HEK293 (cell line): ENCODE data around the gene CACNA2D3.

Experiments
- BCL6B ChIP-seq: fragments of 450-650 bp; formaldehyde crosslinking; IDR thresholded peaks from 2 replicates; pipeline ENCODE4 v1.5.1; 2017; ENCODE audit warnings: missing biosample characterization, missing genetic modification characterization
- CTCF ChIP-seq: fragments of 450-650 bp; formaldehyde crosslinking; IDR thresholded peaks from 2 replicates; pipeline ENCODE4 v1.5.1; 2016; ENCODE audit warnings: missing biosample characterization, missing genetic modification characterization
- SP2 ChIP-seq: fragments of 450-650 bp; formaldehyde crosslinking; IDR thresholded peaks from 2 replicates; pipeline ENCODE4 v1.5.1; 2016; ENCODE audit warnings: missing biosample characterization, missing genetic modification characterization
- ZNF16 ChIP-seq: fragments of 450-650 bp; formaldehyde crosslinking; IDR thresholded peaks from 2 replicates; pipeline ENCODE4 v1.5.1; 2016; ENCODE audit warnings: low read depth, missing biosample characterization, missing genetic modification characterization
- ZNF175 ChIP-seq: fragments of 450-650 bp; formaldehyde crosslinking; IDR thresholded peaks from 2 replicates; pipeline ENCODE4 v1.5.1; 2016; ENCODE audit warnings: missing biosample characterization, missing genetic modification characterization
- ZNF830 ChIP-seq: fragments of 450-650 bp; IDR thresholded peaks from 2 replicates; pipeline ENCODE4 v1.5.0; 2018; ENCODE audit warnings: missing biosample characterization, missing genetic modification characterization, low read depth, mild to moderate bottlenecking, moderate library complexity
- TF ChIP-seq, protein P1 (sequence below): fragments of 450-650 bp; formaldehyde crosslinking; IDR thresholded peaks from 2 replicates; pipeline ENCODE4 v1.5.1; 2016; ENCODE audit warnings: missing biosample characterization, missing genetic modification characterization, low read depth
- TF ChIP-seq, protein P2 (sequence below): fragments of 450-650 bp; formaldehyde crosslinking; IDR thresholded peaks from 2 replicates; pipeline ENCODE4 v1.5.1; 2016; ENCODE audit warnings: missing biosample characterization, missing genetic modification characterization, borderline replicate concordance
- TF ChIP-seq, protein P3 (sequence below): fragments of 450-650 bp; IDR thresholded peaks from 2 replicates; pipeline ENCODE4 v1.5.1; 2018; ENCODE audit warnings: missing biosample characterization, mild to moderate bottlenecking, missing genetic modification characterization

DNA sequence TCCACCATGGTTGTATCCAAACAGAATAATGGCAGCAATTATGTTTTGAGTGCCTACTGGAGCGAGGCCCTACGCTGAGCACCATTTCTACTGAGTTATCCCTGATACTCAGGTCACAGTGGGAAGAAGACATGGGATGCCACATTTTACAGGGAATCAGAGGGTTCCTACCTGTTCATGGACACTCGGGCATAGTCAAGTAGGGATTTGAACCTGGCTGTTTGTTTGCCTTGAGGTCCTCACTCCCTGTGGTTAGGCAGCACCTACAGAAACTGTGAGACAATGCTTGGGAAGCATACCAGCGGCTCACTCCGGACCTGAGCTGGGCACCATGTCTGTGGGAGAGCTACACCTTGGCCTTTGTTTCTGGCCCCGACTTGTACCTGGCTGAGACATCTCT is 415.2 kb downstream of the CACNA2D3 start:
- TF ChIP-seq, protein P1, sequence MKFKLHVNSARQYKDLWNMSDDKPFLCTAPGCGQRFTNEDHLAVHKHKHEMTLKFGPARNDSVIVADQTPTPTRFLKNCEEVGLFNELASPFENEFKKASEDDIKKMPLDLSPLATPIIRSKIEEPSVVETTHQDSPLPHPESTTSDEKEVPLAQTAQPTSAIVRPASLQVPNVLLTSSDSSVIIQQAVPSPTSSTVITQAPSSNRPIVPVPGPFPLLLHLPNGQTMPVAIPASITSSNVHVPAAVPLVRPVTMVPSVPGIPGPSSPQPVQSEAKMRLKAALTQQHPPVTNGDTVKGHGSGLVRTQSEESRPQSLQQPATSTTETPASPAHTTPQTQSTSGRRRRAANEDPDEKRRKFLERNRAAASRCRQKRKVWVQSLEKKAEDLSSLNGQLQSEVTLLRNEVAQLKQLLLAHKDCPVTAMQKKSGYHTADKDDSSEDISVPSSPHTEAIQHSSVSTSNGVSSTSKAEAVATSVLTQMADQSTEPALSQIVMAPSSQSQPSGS, result no peak
- no peak for TF ChIP-seq CTCF (tag by site-specific recombination)
- TF ChIP-seq ZNF16 (tag by site-specific recombination), result no peak
- TF ChIP-seq, protein P2, sequence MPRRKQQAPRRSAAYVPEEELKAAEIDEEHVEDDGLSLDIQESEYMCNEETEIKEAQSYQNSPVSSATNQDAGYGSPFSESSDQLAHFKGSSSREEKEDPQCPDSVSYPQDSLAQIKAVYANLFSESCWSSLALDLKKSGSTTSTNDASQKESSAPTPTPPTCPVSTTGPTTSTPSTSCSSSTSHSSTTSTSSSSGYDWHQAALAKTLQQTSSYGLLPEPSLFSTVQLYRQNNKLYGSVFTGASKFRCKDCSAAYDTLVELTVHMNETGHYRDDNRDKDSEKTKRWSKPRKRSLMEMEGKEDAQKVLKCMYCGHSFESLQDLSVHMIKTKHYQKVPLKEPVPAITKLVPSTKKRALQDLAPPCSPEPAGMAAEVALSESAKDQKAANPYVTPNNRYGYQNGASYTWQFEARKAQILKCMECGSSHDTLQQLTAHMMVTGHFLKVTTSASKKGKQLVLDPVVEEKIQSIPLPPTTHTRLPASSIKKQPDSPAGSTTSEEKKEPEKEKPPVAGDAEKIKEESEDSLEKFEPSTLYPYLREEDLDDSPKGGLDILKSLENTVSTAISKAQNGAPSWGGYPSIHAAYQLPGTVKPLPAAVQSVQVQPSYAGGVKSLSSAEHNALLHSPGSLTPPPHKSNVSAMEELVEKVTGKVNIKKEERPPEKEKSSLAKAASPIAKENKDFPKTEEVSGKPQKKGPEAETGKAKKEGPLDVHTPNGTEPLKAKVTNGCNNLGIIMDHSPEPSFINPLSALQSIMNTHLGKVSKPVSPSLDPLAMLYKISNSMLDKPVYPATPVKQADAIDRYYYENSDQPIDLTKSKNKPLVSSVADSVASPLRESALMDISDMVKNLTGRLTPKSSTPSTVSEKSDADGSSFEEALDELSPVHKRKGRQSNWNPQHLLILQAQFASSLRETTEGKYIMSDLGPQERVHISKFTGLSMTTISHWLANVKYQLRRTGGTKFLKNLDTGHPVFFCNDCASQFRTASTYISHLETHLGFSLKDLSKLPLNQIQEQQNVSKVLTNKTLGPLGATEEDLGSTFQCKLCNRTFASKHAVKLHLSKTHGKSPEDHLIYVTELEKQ (tag by site-specific recombination), result no peak
- no peak for TF ChIP-seq SP2 (tag by site-specific recombination)
- no peak for TF ChIP-seq BCL6B (tag by site-specific recombination)
- TF ChIP-seq, protein P3, sequence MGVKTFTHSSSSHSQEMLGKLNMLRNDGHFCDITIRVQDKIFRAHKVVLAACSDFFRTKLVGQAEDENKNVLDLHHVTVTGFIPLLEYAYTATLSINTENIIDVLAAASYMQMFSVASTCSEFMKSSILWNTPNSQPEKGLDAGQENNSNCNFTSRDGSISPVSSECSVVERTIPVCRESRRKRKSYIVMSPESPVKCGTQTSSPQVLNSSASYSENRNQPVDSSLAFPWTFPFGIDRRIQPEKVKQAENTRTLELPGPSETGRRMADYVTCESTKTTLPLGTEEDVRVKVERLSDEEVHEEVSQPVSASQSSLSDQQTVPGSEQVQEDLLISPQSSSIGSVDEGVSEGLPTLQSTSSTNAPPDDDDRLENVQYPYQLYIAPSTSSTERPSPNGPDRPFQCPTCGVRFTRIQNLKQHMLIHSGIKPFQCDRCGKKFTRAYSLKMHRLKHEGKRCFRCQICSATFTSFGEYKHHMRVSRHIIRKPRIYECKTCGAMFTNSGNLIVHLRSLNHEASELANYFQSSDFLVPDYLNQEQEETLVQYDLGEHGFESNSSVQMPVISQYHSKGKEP (tag by site-specific recombination), result no peak
- TF ChIP-seq ZNF175, result no peak
- TF ChIP-seq ZNF830 (tag by site-specific recombination), result no peak
